ENCODE measurements around the gene ZNF236.

The ZNF236 gene

GRCh38 chr18:76866666-76867065, 44.3 kb downstream of the ZNF236 start:
- no peak for DNase-seq

GRCh38 chr18:76873311-76873710, 51.0 kb downstream of the ZNF236 start:
- no peak for DNase-seq

GRCh38 chr18:76873713-76874112, 51.4 kb downstream of the ZNF236 start:
- DNase-seq, result no peak

GRCh38 chr18:76874642-76875389, 52.5 kb downstream of the ZNF236 start:
- no peak for DNase-seq

- DNase-seq, result peak; percentile 24
Observed at GRCh38 chr18:76875390-76876325, 53.3 kb downstream of the ZNF236 start.

- no peak for DNase-seq
Observed at GRCh38 chr18:76878426-76878825, 56.1 kb downstream of the ZNF236 start.

GRCh38 chr18:76880026-76880425, 57.7 kb downstream of the ZNF236 start:
- DNase-seq, result no peak

- no peak for DNase-seq
Observed at GRCh38 chr18:76881744-76882143, 59.4 kb downstream of the ZNF236 start.

GRCh38 chr18:76882146-76882545, 59.8 kb downstream of the ZNF236 start:
- no peak for DNase-seq

GRCh38 chr18:76885001-76885400, 62.6 kb downstream of the ZNF236 start:
- no peak for DNase-seq

GRCh38 chr18:76886112-76886511, 63.8 kb downstream of the ZNF236 start:
- DNase-seq, result no peak

GRCh38 chr18:76889091-76889699, 66.8 kb downstream of the ZNF236 start:
- DNase-seq, result no peak

- DNase-seq, result no peak
Observed at GRCh38 chr18:76892832-76893231, 70.5 kb downstream of the ZNF236 start.

- no peak for DNase-seq
Observed at GRCh38 chr18:76894566-76895346, 72.4 kb downstream of the ZNF236 start.

GRCh38 chr18:76895498-76895897, 73.1 kb downstream of the ZNF236 start:
- DNase-seq, result no peak

- DNase-seq, result no peak
Observed at GRCh38 chr18:76896677-76897076, 74.3 kb downstream of the ZNF236 start.

- DNase-seq, result no peak
Observed at GRCh38 chr18:76897257-76897656, 74.9 kb downstream of the ZNF236 start.

- DNase-seq, result no peak
Observed at GRCh38 chr18:76903386-76903785, 81.0 kb downstream of the ZNF236 start.

GRCh38 chr18:76905821-76906220, 83.5 kb downstream of the ZNF236 start:
- DNase-seq, result no peak

GRCh38 chr18:76908277-76908676, 85.9 kb downstream of the ZNF236 start:
- DNase-seq, result no peak

- DNase-seq, result no peak
Observed at GRCh38 chr18:76909439-76909838, 87.1 kb downstream of the ZNF236 start.

- no peak for DNase-seq
Observed at GRCh38 chr18:76911440-76911839, 89.1 kb downstream of the ZNF236 start.

- DNase-seq, result no peak
Observed at GRCh38 chr18:76913583-76913982, 91.2 kb downstream of the ZNF236 start.

All from DMS79 treated with DMSO at 0.1 percent for 48 hours (cell line).